ENCODE measurements around the gene DNAAF5.
"Not testable (repeated sequence)": the region's sequence is repeated elsewhere in the genome, so short reads cannot be mapped to it uniquely, and the experiment has no call there.

The DNAAF5 gene

GRCh38 chr7:746155-747061, 19.9 kb downstream of the DNAAF5 start:
- no peak for DNase-seq (ENCODE audit: low read depth in 2 of 2)

DNA sequence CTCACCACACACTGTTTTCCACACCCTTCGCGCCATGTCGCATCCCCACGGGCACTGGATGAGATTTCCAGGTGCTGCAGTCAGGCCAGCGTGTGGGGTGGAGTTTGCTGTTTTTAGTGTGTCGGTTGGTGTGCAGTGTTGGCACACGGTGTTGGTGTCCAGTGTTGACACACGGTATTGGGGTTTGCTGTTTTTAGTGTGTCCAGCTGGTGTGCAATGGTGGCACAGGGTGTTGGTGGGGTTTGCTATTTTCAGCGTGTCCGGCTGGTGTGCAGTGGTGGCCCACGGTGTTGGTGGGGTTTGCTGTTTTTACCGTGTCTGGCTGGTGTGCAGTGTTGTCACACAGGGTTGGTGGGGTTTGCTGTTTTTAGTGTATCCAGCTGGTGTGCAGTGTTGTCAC, 20.7 kb downstream of the DNAAF5 start:
- DNase-seq (ENCODE audit: low read depth in 2 of 2), result no peak

DNA sequence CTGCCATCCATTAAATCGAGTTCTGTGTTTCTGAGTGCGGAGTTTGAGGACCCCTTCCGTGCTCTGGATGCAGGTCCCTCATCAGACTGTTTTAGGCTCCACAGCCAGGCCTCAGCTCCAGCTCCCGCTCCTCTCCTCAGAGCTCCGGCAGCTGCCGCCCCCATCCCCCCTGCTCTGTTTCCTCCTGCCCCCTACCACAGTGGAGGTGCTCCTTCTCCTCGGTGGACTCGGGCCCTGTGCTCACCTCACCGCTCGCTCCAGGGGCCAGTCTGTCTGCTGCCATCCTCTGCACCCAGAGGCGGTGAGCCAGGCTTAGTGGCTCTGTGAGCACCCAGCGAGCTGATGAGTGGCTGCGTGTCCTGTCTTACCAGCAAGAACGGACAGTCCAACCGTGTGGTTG, 21.9 kb downstream of the DNAAF5 start:
- no peak for DNase-seq (ENCODE audit: low read depth in 2 of 2)

GRCh38 chr7:749140-749551, 22.6 kb downstream of the DNAAF5 start:
- DNase-seq (ENCODE audit: low read depth in 2 of 2), result no peak

DNA sequence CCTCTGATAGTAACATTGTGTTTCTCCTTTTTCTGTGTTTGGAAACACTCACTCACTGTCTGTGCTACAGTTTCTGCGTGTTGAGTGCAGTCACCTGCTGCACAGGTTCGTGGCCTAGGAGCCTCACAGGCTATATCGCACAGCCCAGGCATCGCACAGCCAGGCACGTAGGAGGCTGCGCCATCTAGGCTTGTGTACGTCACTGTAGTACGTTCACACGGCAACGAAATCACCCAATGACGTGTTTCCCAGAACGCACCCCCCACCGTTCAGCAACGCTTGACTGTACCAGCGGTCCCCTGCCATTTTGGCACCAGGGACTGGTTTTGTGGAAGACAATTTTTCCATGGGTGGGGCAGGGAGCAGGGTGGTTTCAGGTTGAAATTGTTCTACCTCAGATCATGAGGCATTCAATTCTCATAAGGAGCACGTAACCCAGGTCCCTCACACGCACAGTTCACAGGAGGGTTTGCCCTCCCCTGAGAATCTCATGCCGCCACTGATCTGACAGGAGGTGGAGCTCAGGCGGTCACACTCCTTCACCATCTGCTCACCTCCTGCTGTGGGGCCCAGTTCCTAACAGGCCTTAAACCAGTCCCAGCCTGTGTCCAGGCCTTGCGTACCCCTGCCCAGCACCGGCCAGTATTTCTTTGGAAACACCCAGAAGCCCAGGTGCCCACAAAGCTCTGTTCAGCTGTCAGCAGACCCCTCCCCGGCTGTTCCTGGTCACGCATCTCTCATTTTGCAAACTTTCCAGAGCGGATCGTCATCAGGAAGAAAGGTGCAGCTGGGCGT, 23.8 kb downstream of the DNAAF5 start:
- DNase-seq (ENCODE audit: low read depth in 2 of 2), result no peak

DNA sequence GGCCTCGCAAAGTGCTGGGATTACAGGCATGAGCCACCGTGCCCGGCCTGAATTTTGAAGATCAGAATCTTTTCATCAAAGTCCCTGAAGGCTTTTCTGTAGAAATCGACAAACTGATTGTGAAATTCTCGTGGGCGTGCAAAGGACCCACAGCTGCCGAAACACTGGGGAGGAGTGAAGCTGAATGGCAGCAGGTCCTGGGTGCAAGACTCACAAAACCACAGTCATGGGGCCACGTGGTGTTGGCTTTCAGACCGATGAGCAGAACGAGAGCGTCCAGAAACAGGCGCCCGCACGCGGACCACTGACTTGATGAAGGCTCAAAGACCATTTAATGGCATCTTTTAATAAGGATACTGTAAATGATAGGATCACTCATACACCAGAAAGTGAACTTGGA, 25.3 kb downstream of the DNAAF5 start:
- DNase-seq (ENCODE audit: low read depth in 2 of 2), result peak in 1 of 2 donors; percentile 3

DNA sequence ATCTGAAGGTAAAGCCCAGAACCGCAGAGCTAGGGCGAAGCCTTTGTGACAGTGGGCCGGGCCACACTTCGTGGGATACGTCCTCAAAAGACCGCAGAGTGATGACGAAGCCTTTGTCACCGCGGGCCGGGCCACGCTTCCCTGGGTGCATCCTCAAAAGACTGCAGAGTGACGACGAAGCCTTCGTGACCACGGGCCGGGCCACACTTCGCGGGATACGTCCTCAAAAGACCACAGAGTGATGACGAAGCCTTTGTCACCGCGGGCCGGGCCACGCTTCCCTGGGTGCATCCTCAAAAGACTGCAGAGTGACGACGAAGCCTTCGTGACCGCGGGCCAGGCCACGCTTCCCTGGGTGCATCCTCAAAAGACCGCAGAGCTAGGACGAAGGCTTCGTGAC, 25.8 kb downstream of the DNAAF5 start:
- DNase-seq (ENCODE audit: low read depth in 2 of 2), result not testable (repeated sequence)

GRCh38 chr7:753190-753589, 26.7 kb downstream of the DNAAF5 start:
- DNase-seq (ENCODE audit: low read depth in 2 of 2), result no peak

DNA sequence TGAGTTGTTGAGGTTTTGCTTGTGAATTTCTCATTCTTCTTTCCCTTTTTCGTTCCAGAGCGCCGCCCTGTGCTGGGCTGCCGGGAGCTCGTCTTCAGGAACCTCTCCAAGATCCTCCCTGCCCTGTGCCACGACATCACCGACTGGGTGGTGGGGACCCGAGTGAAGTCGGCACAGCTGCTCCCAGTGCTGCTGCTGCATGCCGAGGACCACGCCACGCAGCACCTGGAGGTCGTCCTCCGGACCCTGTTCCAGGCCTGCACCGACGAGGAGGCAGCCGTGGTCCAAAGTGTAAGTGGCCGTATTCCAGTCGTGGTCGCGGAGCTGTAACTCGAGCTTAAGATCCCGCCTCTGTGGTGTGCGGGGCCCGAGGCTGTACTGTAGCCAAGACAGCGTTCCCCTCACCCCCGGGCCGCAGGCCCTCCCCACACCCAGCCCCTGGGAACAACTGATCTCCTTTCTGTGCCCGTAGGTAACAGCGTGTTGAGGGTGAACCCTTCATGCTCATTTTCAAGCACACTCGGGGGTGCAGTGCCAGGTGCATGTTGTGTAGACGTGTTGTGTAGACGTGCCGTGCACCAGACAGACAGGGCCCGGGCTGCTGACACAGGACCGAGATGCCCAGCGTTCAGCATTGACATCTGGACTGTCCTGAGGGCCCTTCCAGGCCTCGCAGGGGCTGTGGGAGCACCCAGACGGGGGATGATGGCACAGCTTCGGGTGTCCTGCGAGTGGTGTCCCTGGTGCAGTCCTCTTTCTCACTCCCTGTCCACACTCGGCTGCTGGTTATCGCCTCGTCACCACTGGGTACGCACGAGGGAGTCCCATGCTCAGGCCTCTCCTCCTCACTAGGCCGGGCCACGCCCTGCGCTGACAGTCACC, 28.3 kb downstream of the DNAAF5 start:
- no peak for DNase-seq (ENCODE audit: low read depth in 2 of 2)

DNA sequence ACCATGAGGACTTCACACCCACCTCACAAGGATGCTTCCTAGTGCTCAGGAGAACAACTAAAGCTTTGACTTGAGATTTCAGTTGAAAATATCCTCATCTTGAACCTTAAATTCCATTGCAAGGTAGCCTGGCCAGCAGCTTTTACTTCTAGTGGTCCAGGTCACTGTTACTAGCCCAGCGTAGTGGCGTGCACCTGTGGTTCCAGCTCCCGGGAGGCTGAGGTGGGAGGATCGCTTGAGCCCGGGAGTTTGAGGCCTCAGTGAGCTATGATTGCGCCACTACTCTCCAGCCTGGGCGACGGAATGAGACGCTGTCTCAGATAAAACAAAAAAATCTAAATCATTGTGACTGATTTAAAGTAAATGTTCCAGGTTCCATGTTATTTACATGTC, 28.9 kb downstream of the DNAAF5 start:
- DNase-seq (ENCODE audit: low read depth in 2 of 2), result no peak

DNA sequence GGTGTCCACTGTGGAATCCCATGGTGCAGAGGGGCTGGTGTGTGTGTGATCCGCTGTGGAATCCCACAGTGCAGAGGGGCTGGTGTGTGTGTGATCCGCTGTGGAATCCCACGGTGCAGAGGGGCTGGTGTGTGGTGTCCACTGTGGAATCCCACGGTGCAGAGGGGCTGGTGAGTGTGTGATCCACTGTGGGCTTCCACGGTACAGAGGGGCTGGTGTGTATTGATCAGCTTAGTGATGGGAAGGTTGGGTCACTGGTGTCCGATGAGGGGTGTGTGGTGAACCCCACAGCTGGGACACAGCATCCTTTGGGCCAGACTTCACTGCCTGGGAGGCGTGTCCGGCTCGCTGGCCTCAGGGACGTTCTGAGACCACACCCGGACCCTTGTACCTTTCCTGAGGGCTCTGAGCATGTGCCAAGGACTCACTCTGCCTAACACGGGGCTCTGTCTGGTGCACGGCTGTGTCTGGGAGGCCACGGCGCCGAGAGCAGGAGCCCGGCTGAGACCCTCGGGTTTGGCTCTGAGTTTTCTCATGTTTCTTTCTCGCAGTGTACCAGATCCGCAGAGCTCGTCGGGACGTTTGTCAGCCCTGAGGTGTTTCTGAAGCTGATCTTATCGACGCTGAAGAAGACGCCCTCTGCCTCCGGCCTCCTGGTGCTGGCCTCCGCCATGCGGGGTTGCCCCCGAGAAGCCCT, 29.9 kb downstream of the DNAAF5 start:
- no peak for DNase-seq (ENCODE audit: low read depth in 2 of 2)

- DNase-seq (ENCODE audit: low read depth in 2 of 2), result no peak
Measured at GRCh38 chr7:756928-757560, 30.5 kb downstream of the DNAAF5 start.

DNA sequence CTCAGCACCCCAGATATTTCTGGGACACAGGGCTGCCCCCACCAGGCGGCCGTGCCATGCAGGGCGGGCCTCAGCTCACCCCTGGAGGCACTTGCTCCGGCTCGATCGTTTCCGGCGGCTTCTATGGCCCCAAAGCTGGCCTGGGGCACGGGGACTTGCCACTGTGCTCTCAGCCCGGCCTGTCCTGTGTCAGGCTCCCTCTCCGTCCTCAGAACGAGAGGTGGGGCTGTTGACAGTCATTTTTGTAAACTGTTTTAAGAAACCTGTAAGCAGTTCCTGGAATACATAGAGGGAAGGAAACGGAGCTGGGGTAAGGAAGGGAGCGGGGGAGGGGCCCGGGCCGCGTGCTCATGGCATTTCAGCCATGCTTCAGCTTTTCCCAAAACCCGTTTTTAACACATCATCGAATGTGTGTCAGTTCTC, 31.3 kb downstream of the DNAAF5 start:
- DNase-seq (ENCODE audit: low read depth in 2 of 2), result no peak

DNA sequence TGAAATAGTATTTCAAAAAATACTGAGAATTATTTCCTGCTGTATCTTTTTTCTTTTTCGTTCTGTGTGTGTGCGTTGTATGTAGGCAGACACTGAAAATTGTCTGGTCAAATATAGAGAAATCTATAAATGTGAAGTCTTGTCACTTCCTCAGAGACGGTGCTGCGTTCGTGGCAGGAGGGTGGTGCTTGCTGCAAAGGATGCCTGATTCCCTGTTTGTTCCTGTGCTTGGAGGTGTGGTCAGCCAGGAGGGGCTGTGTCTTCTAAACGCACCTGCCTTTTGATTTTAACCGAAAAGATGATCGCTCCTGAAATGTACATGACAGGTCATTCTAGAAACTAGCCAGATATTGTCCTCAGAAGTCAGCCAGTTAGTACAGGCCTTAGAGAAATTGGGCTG, 33.1 kb downstream of the DNAAF5 start:
- DNase-seq (ENCODE audit: low read depth in 2 of 2), result no peak

DNA sequence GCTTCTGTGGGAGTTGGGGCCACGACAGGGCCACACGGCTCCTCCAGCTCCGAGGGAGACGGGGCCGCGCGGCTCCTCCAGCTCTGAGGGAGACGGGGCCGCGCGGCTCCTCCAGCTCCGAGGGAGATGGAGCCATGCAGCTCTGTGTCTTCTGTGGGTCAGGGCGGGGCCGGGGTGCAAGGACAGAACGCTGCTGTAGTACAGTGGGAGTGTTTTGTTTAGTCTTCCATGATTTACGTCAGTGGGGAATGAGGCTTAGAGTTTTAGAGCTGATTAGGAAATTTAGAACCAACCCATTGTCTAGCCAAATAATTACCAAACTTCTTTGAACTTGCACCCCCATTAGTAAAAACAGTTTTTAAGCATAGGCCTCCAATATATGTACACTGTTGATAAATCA, 33.5 kb downstream of the DNAAF5 start:
- no peak for DNase-seq (ENCODE audit: low read depth in 2 of 2)

DNA sequence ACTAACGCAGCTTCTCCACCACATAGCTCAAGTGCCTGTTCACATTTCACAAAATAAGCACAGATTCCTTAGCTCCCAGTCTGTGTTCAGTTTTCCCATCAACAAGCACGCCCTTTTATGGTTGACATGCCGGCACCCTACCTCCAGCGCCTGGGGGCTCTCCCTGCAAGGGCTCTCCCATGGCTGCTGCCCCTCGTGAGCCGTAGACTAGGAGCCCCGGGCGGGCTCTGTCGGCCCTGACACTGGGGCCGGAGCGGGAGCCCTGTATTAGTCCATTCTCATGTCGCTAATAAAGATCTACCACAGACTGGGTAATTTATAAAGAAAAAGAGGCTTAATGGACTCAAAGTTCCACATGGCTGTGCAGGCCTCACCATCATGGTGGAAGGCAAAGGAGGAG, 34.6 kb downstream of the DNAAF5 start:
- no peak for DNase-seq (ENCODE audit: low read depth in 2 of 2)

- no peak for DNase-seq (ENCODE audit: low read depth in 2 of 2)
Measured at GRCh38 chr7:761631-762030, 35.1 kb downstream of the DNAAF5 start.

DNA sequence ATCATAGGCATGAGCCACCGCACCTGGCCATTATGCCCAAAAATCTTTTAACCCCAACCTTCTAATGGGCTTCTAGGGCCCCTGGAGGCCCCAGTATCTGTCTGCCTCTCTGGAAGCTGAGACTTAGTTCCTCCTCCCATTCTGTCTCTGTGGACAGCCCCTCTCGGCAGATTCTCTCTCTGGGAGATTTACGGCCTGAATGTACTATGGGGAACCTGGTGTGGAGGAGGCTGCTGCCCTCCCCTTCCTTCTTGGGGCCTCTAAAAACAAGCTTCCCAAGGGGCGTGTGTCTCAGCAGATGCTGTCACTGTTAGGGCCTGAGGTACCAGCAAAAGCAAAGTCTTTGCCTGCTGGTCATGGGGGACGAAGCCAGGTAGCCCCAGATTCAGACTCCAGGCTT, 36.4 kb downstream of the DNAAF5 start:
- DNase-seq (ENCODE audit: low read depth in 2 of 2), result no peak

DNA sequence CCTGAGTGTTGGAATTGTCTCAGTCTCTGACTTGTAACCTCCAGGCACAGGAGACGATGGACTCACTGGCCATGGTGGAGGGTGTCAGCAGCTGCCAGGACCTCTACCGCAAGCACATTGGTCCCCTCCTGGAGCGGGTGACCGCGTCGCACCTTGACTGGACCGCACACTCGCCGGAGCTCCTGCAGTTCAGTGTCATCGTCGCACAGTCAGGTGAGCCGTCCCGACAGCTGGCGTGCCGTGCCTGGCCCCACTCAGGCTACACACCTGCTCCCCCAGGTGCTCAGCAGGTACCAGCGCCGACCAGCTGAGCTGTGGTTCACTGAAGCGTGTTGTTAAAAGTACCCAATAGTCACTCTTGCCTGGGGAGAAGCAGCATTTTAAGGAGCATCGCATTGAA, 37.3 kb downstream of the DNAAF5 start:
- DNase-seq (ENCODE audit: low read depth in 2 of 2), result no peak

GRCh38 chr7:765383-765782, 38.9 kb downstream of the DNAAF5 start:
- DNase-seq (ENCODE audit: low read depth in 2 of 2), result no peak

DNA sequence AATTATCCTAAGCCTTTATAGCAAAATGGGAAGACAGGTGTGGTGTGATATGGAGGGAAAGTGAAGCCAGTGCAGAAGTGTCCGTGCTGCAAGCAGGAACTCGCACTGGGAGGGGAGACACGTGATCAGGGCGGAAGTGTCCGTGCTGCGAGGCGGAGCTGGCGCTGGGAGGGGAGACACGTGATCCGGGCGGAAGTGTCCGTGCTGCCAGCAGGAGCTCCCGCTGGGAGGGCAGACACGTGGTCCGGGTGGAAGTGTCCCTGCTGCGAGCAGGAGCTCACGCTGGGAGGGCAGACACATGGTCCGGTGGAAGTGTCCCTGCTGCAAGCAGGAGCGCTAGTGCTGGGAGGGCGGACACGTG, 41.1 kb downstream of the DNAAF5 start:
- no peak for DNase-seq (ENCODE audit: low read depth in 2 of 2)

Measured in stimulated activated CD4-positive, alpha-beta T cell treated with anti-CD3 and anti-CD28 coated beads, Interleukin-15, amount 100 ng/mL, for 48 hours (primary cell).